Transverse colon (tissue), 4 donors: Measurements from ENCODE around the gene CRYGS. TPM values are rescaled to one million over a fixed set of nuclear protein-coding genes. Genes with fewer than 3 reads are reported as not detected.

Source experiments
- DNase-seq: peaks from one replicate; pipeline ENCODE4 v3.0.0-alpha.2; 2019
- H3K27ac ChIP-seq, 4 donors: fragments of 200-600 bp; sonication (generic); 2 replicates each; pipeline ENCODE4 v1.5.1; 2016 to 2018; ENCODE audit warnings: inconsistent platforms in 4 of 4
- H3K27me3 ChIP-seq: fragments of 200-600 bp; sonication (generic); 2 replicates; pipeline ENCODE4 v1.5.1; 2017; ENCODE audit warnings: inconsistent platforms
- H3K36me3 ChIP-seq, 4 donors: fragments of 200-600 bp; sonication (generic); 2 replicates each; pipeline ENCODE4 v1.5.1; 2017 to 2019; ENCODE audit warnings: inconsistent platforms in 4 of 4
- H3K4me1 ChIP-seq, 4 donors: fragments of 200-600 bp; sonication (generic); 2 replicates each; pipeline ENCODE4 v1.5.1; 2017 to 2020; ENCODE audit warnings: inconsistent platforms in 4 of 4
- H3K4me3 ChIP-seq, 4 donors: fragments of 200-600 bp; sonication (generic); 1 replicate in 1 of 4; 2 replicates in 3 of 4; pipeline versions ENCODE4 v1.5.1 to v1.6.1; 2017 to 2019; ENCODE audit warnings: inconsistent platforms in 4 of 4
- H3K9me3 ChIP-seq, 2 donors: fragments of 200-600 bp; sonication (generic); 2 replicates each; pipeline ENCODE4 v1.5.1; 2017 to 2019; ENCODE audit warnings: inconsistent platforms in 2 of 2
- EP300 ChIP-seq: sonication (generic); formaldehyde crosslinking; IDR thresholded peaks from one replicate; pipeline ENCODE4 v1.6.1; 2017; ENCODE audit warnings: antibody characterized with exemption, low read depth
- POLR2A ChIP-seq: fragments of 450-650 bp; IDR thresholded peaks from one replicate; pipeline ENCODE4 v1.6.1; 2016; ENCODE audit warnings: antibody characterized with exemption, mild to moderate bottlenecking, moderate library complexity
- POLR2AphosphoS5 ChIP-seq, 3 donors: sonication (generic); formaldehyde crosslinking; IDR thresholded peaks; one replicate each; pipeline ENCODE4 v1.6.1; 2016; ENCODE audit warnings: antibody characterized with exemption in 3 of 3
- WGBS, 2 donors: methylation state at CpG; one replicate each; pipeline ENCODE4 v1.1.5; 2018; ENCODE audit warnings: low coverage in 1 of 2; 5-methylcytosine and 5-hydroxymethylcytosine counted together
- in situ Hi-C, 4 donors: fragments of 200-750 bp; cut with MboI; loops; one replicate each; pipeline versions ENCODE4 v1.15.0 to v1.15.1; 2017; ENCODE audit warnings: low sequenced_read_pairs in 3 of 4, low pct_ligation_motif_present in 1 of 4, low pct_unique_long_range_greater_than_20kb in 1 of 4
- intact Hi-C: fragments of 100-400 bp; cut with DNase I; formaldehyde crosslinking; loops from one replicate; pipeline ENCODE4 v1.15.1; 2023; ENCODE audit warnings: low total_unique reads
- total RNA-seq, 4 donors: library from RNA; depleted of rRNA; stranded (reverse); fragments of >200 nt; gene quantifications; one replicate each; pipeline ENCODE4 v1.1.0, GENCODE V29; 2016
- TF ChIP-seq, protein P1 (sequence below), 5 experiments: fragments of 200-600 bp in 3 of 5; fragments of 450-650 bp in 2 of 5; sonication (generic) in 3 of 5; IDR thresholded peaks; 1 replicate in 2 of 5; 2 replicates in 3 of 5; pipeline ENCODE4 v1.5.1; 2016 to 2017; ENCODE audit warnings: antibody characterized with exemption in 5 of 5, inconsistent platforms in 3 of 5, mild to moderate bottlenecking in 2 of 5, moderate library complexity in 1 of 5

CRYGS gene
- total RNA-seq, 4 donors from 2014 or later = 2.2 to 60.7 (median 4.4) TPM; not detected in 1

DNA sequence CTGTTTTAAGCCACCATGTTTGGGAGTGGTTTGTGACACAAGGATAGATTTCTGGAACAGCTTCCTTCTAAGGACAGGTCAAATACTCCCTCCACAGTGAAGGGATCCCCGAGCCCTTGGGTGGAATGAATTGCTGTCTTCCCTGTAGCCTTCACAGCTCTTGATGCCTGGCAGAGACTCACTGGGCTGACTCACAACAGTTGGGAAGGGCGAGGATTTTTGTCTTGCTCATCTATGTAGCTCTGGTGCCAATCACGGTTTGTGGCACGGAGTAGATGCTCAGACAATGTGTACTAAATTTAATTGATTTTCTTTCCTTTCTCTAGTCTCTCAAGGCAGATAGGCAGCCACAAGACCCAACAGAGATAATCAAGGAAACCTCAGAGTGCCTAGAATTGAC, 27.0 kb downstream of the CRYGS start:
- intact Hi-C loops (no loop called here), in situ Hi-C loops (no loop called here)
- H3K4me1 ChIP-seq = no peaks in the 10 kb centered on the region
- 70 to 90% methylated on average over 2 to 4 of the region's 4 CpGs for WGBS, 2 donors
- no peaks in the 10 kb centered on the region for H3K27me3 ChIP-seq
- no peak overlapping the region for H3K27ac ChIP-seq
- no peaks in the 10 kb centered on the region for H3K9me3 ChIP-seq
- no peak for DNase-seq
- TF ChIP-seq EP300 (no peak), POLR2AphosphoS5 (IDR thresholded peaks at IDR 0.05) (no peak), POLR2A (no peak)
- TF ChIP-seq, protein P1, sequence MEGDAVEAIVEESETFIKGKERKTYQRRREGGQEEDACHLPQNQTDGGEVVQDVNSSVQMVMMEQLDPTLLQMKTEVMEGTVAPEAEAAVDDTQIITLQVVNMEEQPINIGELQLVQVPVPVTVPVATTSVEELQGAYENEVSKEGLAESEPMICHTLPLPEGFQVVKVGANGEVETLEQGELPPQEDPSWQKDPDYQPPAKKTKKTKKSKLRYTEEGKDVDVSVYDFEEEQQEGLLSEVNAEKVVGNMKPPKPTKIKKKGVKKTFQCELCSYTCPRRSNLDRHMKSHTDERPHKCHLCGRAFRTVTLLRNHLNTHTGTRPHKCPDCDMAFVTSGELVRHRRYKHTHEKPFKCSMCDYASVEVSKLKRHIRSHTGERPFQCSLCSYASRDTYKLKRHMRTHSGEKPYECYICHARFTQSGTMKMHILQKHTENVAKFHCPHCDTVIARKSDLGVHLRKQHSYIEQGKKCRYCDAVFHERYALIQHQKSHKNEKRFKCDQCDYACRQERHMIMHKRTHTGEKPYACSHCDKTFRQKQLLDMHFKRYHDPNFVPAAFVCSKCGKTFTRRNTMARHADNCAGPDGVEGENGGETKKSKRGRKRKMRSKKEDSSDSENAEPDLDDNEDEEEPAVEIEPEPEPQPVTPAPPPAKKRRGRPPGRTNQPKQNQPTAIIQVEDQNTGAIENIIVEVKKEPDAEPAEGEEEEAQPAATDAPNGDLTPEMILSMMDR (IDR thresholded peaks at IDR 0.05) = no peak
- H3K4me3 ChIP-seq = no peak overlapping the region
- H3K36me3 ChIP-seq = no peaks in the 10 kb centered on the region

GRCh38 chr3:186516646-186517045, 27.5 kb downstream of the CRYGS start:
- no peak for DNase-seq
- Histone ChIP-seq H3K27ac (no peak overlapping the region), H3K4me1 (no peaks in the 10 kb centered on the region), H3K4me3 (no peak overlapping the region), H3K36me3 (no peaks in the 10 kb centered on the region), H3K27me3 (no peaks in the 10 kb centered on the region), H3K9me3 (no peaks in the 10 kb centered on the region)
- no peak for TF ChIP-seq POLR2A
- no peak for TF ChIP-seq POLR2AphosphoS5 (IDR thresholded peaks at IDR 0.05)
- 100% methylated on average over 2 of the region's 2 CpGs; no CpG with 5 or more reads in 1 of the 2 donors for WGBS, 2 donors
- intact Hi-C loops = no loop called here
- in situ Hi-C loops = no loop called here

GRCh38 chr3:186515125-186515524, 29.1 kb downstream of the CRYGS start:
- no peak for DNase-seq
- Histone ChIP-seq H3K4me1 (no peaks in the 10 kb centered on the region), H3K27me3 (no peaks in the 10 kb centered on the region), H3K9me3 (no peaks in the 10 kb centered on the region), H3K36me3 (no peaks in the 10 kb centered on the region), H3K27ac (no peak overlapping the region), H3K4me3 (no peak overlapping the region)
- in situ Hi-C loops = no loop called here
- TF ChIP-seq, protein P1 (IDR thresholded peaks at IDR 0.05) = no peak
- TF ChIP-seq POLR2A (no peak), POLR2AphosphoS5 (IDR thresholded peaks at IDR 0.05) (no peak), EP300 (no peak)
- intact Hi-C loops = no loop called here
- 49 to 50% methylated on average over 2 to 4 of the region's 4 CpGs for WGBS, 2 donors

- Histone ChIP-seq H3K9me3 (no peaks in the 10 kb centered on the region), H3K4me1 (no peaks in the 10 kb centered on the region), H3K4me3 (no peak overlapping the region), H3K36me3 (no peaks in the 10 kb centered on the region), H3K27me3 (no peaks in the 10 kb centered on the region), H3K27ac (no peak overlapping the region)
- intact Hi-C loops (no loop called here), in situ Hi-C loops (no loop called here)
- TF ChIP-seq, protein P1 (IDR thresholded peaks at IDR 0.05) = peak in 3 of 5 experiments; percentile 6 to 46 (median 31)
- no peak for TF ChIP-seq POLR2A
- DNase-seq = no peak
- WGBS, 2 donors = 63 to 100% methylated on average over 1 to 3 of the region's 3 CpGs
Observed at GRCh38 chr3:186514296-186515002, 29.7 kb downstream of the CRYGS start.

DNA sequence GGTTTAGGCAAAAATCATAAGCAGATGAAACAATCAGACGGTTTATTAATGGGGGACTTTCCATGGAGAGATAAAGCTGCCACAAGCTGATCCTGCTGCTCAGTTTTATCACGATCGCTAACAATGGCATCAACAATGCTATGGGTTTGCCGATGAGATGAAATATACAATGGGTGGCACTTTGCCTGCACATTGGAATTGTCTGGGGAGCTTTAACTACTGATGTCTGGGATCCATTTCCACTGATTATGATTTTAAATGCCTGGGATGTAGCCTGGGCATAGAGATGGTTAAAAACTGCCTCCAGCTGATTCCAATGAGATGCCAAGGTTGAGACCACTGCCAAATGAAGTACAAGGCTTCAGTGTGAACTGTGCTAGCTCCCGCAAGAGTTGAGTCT, 30.8 kb downstream of the CRYGS start:
- TF ChIP-seq POLR2A (no peak), EP300 (no peak), POLR2AphosphoS5 (IDR thresholded peaks at IDR 0.05) (no peak)
- TF ChIP-seq, protein P1 (IDR thresholded peaks at IDR 0.05) = no peak
- no peak for DNase-seq
- Histone ChIP-seq H3K27ac (no peak overlapping the region), H3K4me3 (no peak overlapping the region), H3K4me1 (no peaks in the 10 kb centered on the region), H3K27me3 (no peaks in the 10 kb centered on the region), H3K36me3 (no peaks in the 10 kb centered on the region), H3K9me3 (no peaks in the 10 kb centered on the region)
- intact Hi-C loops = no loop called here
- WGBS, 2 donors = 76 to 80% methylated on average over 5 of the region's 5 CpGs
- in situ Hi-C loops = no loop called here
